Measurements from ENCODE around the gene HMCN2. TPM values are rescaled to one million over a fixed set of nuclear protein-coding genes. Genes with fewer than 3 reads are reported as not detected.

HMCN2 gene
- polyA plus RNA-seq, 1 of the 3 experiments (the other 2 are of a cell fraction) = 0.15 TPM

Small RNA genes within 50 kb of the gene (small RNA-seq; reads per million reads assigned to genes)
- 0 reads per million in 7 experiments for gene RN7SL665P

Other genes starting within 250 kb of the HMCN2 start
- 10.2 and 11.0 TPM in 2 replicates for gene FNBP1, start 222.6 kb upstream of the HMCN2 start, polyA plus RNA-seq (2012; rRNA removed)
- 23.0 and 29.9 TPM in 2 replicates for gene GPR107, start 211.9 kb upstream of the HMCN2 start, polyA plus RNA-seq (2012; rRNA removed)
- gene NCS1, start 93.4 kb upstream of the HMCN2 start, polyA plus RNA-seq (2012; rRNA removed) = 40.6 and 52.9 TPM in 2 replicates
- gene ASS1, start 179.2 kb downstream of the HMCN2 start, polyA plus RNA-seq (2012; rRNA removed) = 0.49 and 0.59 TPM in 2 replicates